Chondrocyte (in vitro differentiated cells): Measurements from ENCODE around the gene GNB2. TPM values are rescaled to one million over a fixed set of nuclear protein-coding genes. Genes with fewer than 3 reads are reported as not detected.
"Not testable (repeated sequence)": the region's sequence is repeated elsewhere in the genome, so short reads cannot be mapped to it uniquely, and the experiment has no call there.

Experiments
- DNase-seq: peaks from one replicate; pipeline ENCODE4 v3.0.0; 2021; ENCODE audit warnings: mixed read lengths, low spot score
- H3K27ac Mint-ChIP-seq: one replicate; pipeline ENCODE4 v1.8.0; 2021; ENCODE audit warnings: mild to moderate bottlenecking, moderate library complexity, mixed read lengths; ENCODE audit not compliant: unreplicated experiment
- H3K27me3 Mint-ChIP-seq: 2 replicates; pipeline ENCODE4 v1.8.0; 2021; ENCODE audit warnings: low read depth, mixed read lengths
- H3K36me3 Mint-ChIP-seq: 2 replicates; pipeline ENCODE4 v1.8.0; 2021; ENCODE audit warnings: low read depth, mixed read lengths
- H3K4me1 Mint-ChIP-seq: 2 replicates; pipeline ENCODE4 v1.8.0; 2021; ENCODE audit warnings: low read depth, mild to moderate bottlenecking, mixed read lengths
- H3K4me3 Mint-ChIP-seq: one replicate; pipeline ENCODE4 v1.8.0; 2021; ENCODE audit warnings: mild to moderate bottlenecking, moderate library complexity, mixed read lengths; ENCODE audit not compliant: unreplicated experiment
- H3K9me3 Mint-ChIP-seq: 2 replicates; pipeline ENCODE4 v1.8.0; 2021; ENCODE audit warnings: low read depth, mixed read lengths
- total RNA-seq: library from RNA; stranded (reverse); gene quantifications from 3 replicates; pipeline ENCODE4 v1.2.1, GENCODE V29; 2021
- TF ChIP-seq, protein P1 (sequence below): fragments of 200-600 bp; sonication (generic); IDR thresholded peaks from 2 replicates; pipeline ENCODE4 v1.5.0; 2021; ENCODE audit warnings: antibody characterized with exemption, mild to moderate bottlenecking, moderate library complexity

Gene GNB2
- total RNA-seq, 1 donor from 2014 or later = 202 TPM

DNA sequence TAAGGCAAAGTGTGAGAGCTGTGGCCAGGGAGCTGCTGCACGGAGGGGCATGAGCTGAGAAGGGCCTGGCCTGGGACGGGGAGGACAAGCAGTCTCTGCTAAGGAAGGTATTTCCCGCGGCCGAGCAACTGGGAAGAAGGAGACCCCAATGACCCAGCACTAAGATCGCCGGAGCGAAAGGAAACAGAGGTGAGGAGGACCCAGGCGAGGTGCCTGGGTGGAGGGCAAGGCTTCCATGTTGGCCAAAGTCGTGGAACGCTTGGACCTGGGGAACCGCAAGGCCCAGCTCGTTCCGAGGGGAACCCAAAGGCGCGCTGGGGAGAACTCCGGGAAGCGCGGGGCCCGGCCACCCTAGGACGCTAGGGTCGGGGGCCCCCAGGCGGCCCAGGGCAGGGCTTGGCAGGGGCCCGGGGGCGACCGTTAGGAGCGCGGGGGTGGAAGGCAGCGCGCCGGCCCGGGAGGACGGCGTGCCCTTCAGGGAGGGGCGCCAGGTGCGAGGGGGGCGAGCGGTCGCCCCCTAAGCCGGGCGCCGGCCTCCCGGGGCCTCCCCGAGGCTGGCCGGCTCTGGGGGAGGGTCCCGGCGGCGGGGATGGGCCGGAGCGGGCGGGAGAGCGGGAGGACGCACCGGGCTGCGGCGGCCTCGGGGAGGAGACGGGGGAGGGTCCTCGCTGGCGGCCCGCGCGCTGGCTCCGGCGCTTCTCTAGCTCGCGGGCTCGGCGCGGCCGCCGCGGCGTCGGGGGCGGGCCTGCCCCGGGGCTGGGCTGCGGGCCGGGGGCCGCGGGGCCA is 20.0 kb downstream of the GNB2 start:
- Mint-ChIP-seq H3K27me3 (no peaks in the 10 kb centered on the region), H3K4me1 (peaks cover 19% of the 10 kb centered on the region), H3K36me3 (peaks cover 2% of the 10 kb centered on the region)

DNA sequence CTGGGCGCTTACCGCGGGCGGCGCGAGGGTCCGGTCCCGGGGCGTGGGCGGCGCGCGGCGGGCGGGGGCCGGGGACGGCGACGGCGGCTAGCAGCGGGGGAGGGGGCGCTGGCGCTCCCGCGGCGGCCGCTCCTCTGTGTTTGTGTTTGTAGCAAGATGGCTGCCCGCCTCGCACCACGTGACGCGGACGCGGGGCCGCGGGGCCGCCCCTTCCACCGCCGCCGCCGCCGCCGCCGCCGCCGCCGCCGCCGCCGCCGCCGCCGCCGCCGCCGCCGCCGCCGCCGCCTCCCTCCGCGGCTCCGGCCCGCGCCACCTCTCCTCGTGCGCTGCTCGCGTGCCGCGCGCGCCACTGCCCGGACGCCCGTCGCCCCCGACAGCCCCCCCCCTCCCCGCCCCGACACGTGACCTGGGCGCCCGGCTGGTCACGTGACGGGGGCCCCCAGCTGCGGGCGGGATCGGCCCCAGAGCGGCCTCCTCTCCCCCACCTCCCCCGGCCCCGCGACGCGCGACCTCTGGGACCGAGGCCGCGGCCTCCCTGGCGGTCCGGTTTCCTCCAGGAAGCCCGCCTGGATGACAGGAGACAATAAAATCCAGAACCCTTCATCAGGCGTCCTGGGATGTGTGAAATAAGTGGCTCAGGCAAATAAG is 20.7 kb downstream of the GNB2 start, which contains the start of gene GIGYF1:
Gene GIGYF1, minus strand, starts transcription at position 153 of the 648 bp plus-strand sequence. CDS start 6,012 bp downstream, outside the sequence.
- peaks cover 19% of the 10 kb centered on the region for H3K4me1 Mint-ChIP-seq
- H3K27me3 Mint-ChIP-seq = peaks cover under 1% of the 10 kb centered on the region
- TF ChIP-seq, protein P1, sequence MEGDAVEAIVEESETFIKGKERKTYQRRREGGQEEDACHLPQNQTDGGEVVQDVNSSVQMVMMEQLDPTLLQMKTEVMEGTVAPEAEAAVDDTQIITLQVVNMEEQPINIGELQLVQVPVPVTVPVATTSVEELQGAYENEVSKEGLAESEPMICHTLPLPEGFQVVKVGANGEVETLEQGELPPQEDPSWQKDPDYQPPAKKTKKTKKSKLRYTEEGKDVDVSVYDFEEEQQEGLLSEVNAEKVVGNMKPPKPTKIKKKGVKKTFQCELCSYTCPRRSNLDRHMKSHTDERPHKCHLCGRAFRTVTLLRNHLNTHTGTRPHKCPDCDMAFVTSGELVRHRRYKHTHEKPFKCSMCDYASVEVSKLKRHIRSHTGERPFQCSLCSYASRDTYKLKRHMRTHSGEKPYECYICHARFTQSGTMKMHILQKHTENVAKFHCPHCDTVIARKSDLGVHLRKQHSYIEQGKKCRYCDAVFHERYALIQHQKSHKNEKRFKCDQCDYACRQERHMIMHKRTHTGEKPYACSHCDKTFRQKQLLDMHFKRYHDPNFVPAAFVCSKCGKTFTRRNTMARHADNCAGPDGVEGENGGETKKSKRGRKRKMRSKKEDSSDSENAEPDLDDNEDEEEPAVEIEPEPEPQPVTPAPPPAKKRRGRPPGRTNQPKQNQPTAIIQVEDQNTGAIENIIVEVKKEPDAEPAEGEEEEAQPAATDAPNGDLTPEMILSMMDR = no peak
- peak within 1 kb of the TSS; percentile 94 for H3K27ac Mint-ChIP-seq
- no peak for DNase-seq
- no peaks in the 10 kb centered on the region for H3K36me3 Mint-ChIP-seq
- peak within 1 kb of the TSS; percentile 93 for H3K4me3 Mint-ChIP-seq
- no peaks in the 10 kb centered on the region for H3K9me3 Mint-ChIP-seq

More for the DNA sequence above, 20.0 kb downstream of the GNB2 start:
- H3K4me3 Mint-ChIP-seq = peak overlapping the region; percentile 93
- peak overlapping the region; percentile 94 for H3K27ac Mint-ChIP-seq
- no peak for DNase-seq
- H3K9me3 Mint-ChIP-seq = no peaks in the 10 kb centered on the region
- TF ChIP-seq, protein P1 = peak; percentile 7

DNA sequence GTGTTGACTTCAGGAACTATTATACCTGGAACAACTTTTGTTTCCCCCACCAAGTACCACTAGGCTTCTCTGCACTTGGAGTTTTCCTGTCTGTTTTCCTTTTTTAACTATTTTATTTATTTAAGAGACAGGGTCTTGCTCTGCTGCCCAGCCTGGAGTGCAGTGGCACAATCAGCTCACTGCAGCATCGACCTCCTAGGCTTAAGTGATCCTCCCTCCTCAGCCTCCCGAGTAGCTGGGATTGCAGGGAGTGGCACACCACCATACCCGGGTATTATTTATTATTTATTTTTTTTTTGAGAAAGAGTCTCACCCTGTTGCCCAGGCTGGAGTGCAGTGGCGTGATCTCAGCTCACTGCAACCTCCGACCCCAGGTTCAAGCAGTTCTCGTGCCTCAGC is 22.6 kb downstream of the GNB2 start:
- TF ChIP-seq, protein P1 = no peak
- H3K9me3 Mint-ChIP-seq = no peaks in the 10 kb centered on the region
- no peak overlapping the region for H3K4me3 Mint-ChIP-seq
- no peak overlapping the region for H3K27ac Mint-ChIP-seq
- peaks cover 19% of the 10 kb centered on the region for H3K4me1 Mint-ChIP-seq
- H3K27me3 Mint-ChIP-seq = peaks cover 7% of the 10 kb centered on the region
- no peak for DNase-seq
- H3K36me3 Mint-ChIP-seq = no peaks in the 10 kb centered on the region

DNA sequence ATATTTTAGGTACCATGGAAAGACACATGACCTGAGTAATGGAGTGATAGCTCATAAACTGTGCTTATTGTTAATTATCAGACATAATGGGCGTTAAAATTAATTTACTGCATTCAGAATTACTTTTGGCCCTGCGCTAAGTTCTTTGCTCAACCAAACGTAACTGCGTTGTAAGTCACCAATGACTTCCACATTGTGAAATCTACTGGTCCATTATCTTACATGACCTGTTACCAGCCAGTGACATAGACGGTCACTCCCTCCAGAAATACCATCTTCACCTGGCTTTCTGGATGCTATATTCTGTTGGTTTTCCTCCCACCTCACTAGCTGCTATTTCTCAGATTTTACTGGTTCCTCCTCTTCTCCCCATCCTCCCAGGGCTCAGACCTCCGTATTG is 25.5 kb downstream of the GNB2 start:
- no peaks in the 10 kb centered on the region for H3K36me3 Mint-ChIP-seq
- H3K27me3 Mint-ChIP-seq = peaks cover 12% of the 10 kb centered on the region
- no peak for DNase-seq
- H3K9me3 Mint-ChIP-seq = no peaks in the 10 kb centered on the region
- no peak overlapping the region for H3K27ac Mint-ChIP-seq
- TF ChIP-seq, protein P1 = no peak
- no peaks in the 10 kb centered on the region for H3K4me1 Mint-ChIP-seq
- H3K4me3 Mint-ChIP-seq = no peak overlapping the region

DNA sequence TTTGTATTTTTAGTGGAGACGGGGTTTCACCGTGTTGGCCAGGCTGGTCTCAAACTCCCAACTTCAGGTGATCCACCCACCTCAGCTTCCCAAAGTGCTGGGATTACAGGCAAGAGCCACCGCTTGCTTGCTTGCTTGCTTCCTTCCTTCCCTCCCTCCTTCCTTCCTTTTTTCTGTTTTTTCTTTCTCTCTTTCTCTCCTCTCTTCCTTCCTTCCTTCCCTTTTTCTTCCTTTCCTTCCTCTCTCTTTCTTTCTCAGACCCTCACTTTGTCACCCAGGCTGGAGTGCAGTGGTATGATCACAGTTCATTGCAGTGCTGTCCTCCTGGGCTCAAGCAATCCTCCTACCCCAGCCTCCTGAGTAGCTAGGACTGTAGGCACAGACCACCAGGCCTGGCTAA is 27.5 kb downstream of the GNB2 start:
- H3K27ac Mint-ChIP-seq, H3K4me1 Mint-ChIP-seq, H3K9me3 Mint-ChIP-seq, H3K36me3 Mint-ChIP-seq, DNase-seq, H3K4me3 Mint-ChIP-seq: not testable (repeated sequence)
- H3K27me3 Mint-ChIP-seq = peaks cover 12% of the 10 kb centered on the region
